GM12892 (cell line): ENCODE measurements around the gene GALP.
"Not testable (repeated sequence)": the region's sequence is repeated elsewhere in the genome, so short reads cannot be mapped to it uniquely, and the experiment has no call there.

ENCODE experiments used
- DNase-seq: peaks from one replicate; pipeline ENCODE4 v3.0.0; 2011; ENCODE audit not compliant: insufficient read length
- FAIRE-seq: peaks from 2 replicates; lab custom pipeline; 2011; peaks lifted over from hg19 to GRCh38; lab: Jason Lieb, UNC
- POLR2A ChIP-seq: IDR thresholded peaks from 2 replicates; pipeline ENCODE4 v1.6.1; 2011; ENCODE audit warnings: low read depth, low read length, control low read depth
- POLR2AphosphoS5 ChIP-seq: IDR thresholded peaks from 2 replicates; pipeline ENCODE4 v1.6.1; 2011; ENCODE audit warnings: low read depth, low read length, control low read depth
- TAF1 ChIP-seq: IDR thresholded peaks from 2 replicates; pipeline ENCODE4 v1.6.1; 2011; ENCODE audit warnings: low read depth, mild to moderate bottlenecking, control low read depth, low read length, borderline replicate concordance

GALP gene

DNA sequence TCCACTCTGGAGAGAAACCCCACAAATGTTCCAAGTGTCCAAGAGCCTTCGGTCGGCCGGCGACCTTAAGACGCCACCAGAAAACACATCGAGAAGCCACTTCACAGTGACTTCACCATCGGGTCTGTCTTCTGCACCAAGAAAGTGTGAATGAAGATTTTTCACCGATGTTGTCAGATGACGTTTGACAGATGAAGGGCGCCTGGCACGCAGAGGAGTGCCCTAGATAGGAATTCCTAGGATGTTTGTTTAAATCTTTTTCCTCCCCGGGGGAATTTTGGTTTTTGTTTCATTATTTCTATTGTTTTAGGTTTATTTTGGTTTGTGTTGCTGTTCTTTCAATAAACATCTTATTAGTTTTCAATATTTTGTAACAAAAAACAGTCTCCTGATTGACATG is 33.3 kb downstream of the GALP start:
- DNase-seq = no peak
- FAIRE-seq = no peak
- TF ChIP-seq POLR2AphosphoS5 = no peak
- no peak for TF ChIP-seq POLR2A
- TF ChIP-seq TAF1 = no peak

DNA sequence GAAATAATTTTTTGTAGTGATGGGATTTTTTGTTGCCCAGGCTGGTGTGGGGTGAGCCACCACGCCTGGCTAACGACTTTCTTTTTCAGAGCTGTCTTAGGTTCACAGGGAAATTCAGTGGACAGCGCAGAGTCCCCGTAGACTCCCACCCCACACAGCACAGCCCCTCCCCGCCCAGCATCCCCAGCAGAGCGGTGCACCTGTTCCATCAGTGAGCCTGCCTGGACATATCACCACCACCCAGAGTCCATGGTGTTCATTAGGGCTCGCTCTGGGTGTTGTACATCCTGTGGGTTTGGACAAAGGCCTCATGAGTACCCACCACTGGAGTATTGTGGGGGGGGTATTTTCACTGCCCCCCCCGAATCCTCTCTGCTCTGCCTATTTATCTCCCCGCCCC is 34.2 kb downstream of the GALP start:
- not testable (repeated sequence) for DNase-seq, FAIRE-seq

DNA sequence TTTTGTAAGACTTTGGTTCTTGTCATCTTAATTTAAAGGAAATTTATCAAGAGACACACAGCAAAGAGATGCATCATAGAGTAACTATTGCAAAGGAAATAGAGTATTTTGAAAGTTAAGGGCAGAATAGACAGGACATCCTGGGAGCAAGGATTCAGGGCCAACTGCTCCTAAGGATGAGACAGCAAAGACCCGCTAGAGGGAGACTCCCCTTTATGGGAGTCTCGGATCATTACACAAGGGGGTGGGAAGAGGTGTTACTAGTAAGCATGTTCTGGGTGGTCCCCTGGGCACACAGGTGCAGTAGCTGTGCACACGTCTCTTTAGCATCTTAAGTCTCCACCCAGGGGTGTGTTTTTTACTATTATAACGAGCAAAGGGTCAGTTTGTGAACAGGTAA is 35.9 kb downstream of the GALP start:
- FAIRE-seq (no peak), DNase-seq (no peak)
- TF ChIP-seq TAF1 = no peak

DNA sequence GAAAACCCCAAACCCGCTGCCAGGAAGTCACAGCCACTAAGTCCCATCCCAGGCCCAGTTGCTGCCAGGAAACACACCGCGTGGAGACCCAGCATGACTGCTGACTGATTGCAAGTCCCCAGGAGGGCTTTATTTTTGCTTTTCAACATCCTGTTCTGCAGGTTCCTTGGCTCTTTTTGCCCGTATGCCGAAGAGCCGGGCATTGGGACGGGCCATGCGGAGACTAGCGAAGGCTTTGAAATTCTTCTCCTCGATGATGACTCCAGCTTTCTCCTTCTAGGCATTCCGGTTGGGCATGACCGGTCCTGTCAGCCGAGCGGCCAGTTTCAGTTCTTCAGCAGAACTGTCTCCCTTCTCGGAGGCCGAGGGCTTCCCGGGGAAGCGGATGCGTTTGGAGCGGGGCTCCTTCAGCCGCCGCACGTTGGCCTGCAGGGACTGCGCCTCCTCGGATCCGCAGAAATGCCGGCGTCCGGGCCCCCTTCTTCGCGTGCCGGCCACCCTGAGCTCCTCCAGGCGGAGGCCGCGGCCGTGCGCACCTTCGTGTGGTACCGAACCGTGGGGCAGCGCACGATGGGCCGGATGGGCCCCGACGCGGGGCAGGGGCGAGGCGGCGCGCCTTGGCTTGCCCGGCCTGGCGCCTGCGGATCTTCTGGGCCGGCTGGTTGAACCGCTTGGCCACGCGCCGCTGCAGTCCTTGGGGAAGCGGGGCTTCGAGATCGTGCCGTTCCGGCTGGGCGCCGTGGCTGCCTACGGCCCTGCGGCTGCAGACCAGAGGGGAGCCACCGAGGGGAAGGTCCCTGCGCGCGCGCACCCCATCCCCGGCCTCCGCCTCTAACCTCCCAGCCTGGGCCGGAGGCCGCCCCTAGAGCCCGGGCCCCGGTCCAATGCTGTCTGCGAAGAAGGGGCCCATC is 41.5 kb downstream of the GALP start:
- no peak for FAIRE-seq
- no peak for TF ChIP-seq TAF1
- TF ChIP-seq POLR2A = no peak
- peak; percentile 26 for DNase-seq

DNA sequence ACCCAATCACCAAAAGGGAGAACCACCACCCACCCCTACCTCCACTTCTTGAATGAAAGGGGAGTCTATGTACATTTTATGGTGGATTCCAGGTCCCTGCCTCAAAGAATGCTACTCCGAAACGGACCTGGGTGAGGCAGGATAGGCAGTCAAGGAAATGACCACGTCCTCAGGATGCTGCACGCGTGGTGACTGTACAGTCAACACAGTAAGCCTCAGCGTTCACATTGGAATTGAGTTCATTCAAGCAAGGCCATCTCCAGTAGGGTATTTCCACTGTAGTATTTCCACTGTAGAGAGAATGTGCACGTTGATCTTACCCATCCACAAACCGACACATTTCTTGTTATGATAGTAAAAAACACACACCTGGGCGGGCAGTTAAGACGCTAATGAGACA is 43.2 kb downstream of the GALP start:
- TF ChIP-seq POLR2AphosphoS5 (no peak), POLR2A (no peak), TAF1 (no peak)
- FAIRE-seq = no peak
- DNase-seq = no peak

DNA sequence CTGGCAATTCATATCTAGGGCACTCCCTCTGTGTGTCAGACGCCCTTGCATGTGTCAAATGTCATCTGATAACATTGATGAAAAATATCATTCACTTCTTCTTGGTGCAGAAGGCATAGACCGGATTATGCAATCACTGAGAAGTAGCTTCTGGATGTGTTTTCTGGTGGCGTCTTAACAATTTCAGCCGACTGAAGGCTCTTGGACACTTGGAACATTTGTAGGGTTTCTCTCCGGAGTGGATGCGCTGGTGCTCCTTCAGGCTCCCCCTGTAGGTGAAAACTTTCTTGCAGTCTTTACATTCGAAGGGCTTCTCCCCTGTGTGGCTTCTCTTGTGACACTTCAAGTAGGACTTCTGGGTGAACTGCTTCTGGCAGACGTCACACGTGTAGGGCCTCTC is 45.6 kb downstream of the GALP start:
- not testable (repeated sequence) for FAIRE-seq, DNase-seq

DNA sequence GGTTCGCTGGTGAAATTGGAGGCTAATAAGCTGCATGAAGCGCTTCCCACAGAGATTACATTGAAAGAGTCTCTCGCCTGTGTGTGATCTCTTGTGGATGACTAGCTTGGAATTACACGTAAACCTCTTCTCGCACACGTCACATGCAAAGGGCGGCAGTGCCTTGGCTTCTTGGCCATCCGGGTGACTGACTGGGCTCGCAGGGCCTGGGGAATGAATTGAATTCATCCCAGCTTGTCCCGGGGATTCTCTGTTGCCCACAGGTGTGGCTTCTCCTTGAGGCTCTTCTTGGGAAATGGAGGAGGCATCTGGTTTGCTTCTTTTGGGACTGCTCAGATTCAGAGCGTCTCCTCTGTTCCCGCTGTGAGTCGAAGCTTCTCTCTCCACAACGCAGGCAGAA is 46.0 kb downstream of the GALP start:
- TF ChIP-seq POLR2AphosphoS5 = no peak
- no peak for TF ChIP-seq POLR2A
- no peak for TF ChIP-seq TAF1
- FAIRE-seq (no peak), DNase-seq (no peak)

DNA sequence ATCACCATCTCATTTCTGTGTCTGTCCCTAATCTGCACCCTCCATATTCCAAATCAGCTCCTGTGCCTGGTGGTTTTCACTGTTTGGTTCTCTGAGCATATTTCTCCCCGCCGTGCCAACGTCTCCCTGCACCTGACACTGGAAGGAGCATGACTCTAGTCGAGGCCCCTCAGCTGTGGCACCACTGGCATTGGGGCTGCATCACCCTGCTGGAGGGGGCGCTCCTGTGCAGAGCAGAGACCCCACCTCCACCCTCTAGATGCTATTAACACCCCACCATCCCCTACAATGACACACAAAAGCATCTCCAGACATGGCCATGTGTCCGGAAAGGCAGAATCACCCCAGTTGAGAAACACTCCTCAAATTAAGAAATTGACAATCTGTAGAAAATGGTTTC is 47.1 kb downstream of the GALP start:
- no peak for DNase-seq
- no peak for FAIRE-seq
- no peak for TF ChIP-seq POLR2A
- no peak for TF ChIP-seq POLR2AphosphoS5
- TF ChIP-seq TAF1 = no peak

DNA sequence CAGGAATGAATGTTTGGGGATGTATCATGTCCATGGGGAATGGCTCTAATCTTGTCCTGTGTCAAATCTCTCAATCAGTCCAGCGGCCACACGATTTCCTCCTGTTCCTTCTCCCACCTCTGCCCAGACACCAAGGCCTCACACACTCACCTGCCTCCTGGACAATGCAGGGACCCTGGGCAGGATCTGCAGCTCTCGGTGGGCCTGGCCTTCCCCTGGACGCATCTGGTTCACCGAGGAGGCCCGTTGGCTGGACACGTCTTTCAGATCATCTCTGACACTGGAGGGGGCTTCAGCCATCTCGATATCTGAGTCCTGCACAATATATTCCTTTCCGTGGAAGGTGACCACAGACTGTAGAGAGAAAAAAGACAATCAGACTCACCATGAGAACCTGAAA is 47.7 kb downstream of the GALP start:
- no peak for FAIRE-seq
- no peak for TF ChIP-seq POLR2A
- TF ChIP-seq POLR2AphosphoS5 = no peak
- TF ChIP-seq TAF1 = no peak
- DNase-seq = no peak
